HepG2 (cell line): ENCODE data around the gene TACC3. TPM values are rescaled to one million over a fixed set of nuclear protein-coding genes. Genes with fewer than 3 reads are reported as not detected.

Experiments used
- FOXK1 ChIP-seq: sonication (generic); formaldehyde crosslinking; IDR thresholded peaks from 2 replicates; pipeline ENCODE4 v1.4.0; 2020; ENCODE audit warnings: low read depth, missing genetic modification reagents, borderline replicate concordance
- GTF3A ChIP-seq: sonication (generic); formaldehyde crosslinking; conservative IDR thresholded peaks from 2 replicates; pipeline ENCODE4 v1.4.0; 2020; ENCODE audit warnings: mild to moderate bottlenecking, missing genetic modification reagents
- HNRNPH1 ChIP-seq: fragments of 200-400 bp; formaldehyde crosslinking; optimal IDR thresholded peaks from 2 replicates; pipeline ENCODE3; 2017; ENCODE audit warnings: mild to moderate bottlenecking, low read depth, low read length
- KMT2A ChIP-seq: sonication (generic); formaldehyde crosslinking; IDR thresholded peaks from 2 replicates; pipeline ENCODE4 v1.4.0; 2020; ENCODE audit warnings: missing genetic modification reagents
- NFE2 ChIP-seq: sonication (generic); formaldehyde crosslinking; IDR thresholded peaks from 2 replicates; pipeline ENCODE4 v1.4.0; 2020; ENCODE audit warnings: missing genetic modification reagents
- RORA ChIP-seq: sonication (generic); formaldehyde crosslinking; IDR thresholded peaks from 2 replicates; pipeline ENCODE4 v1.5.0; 2020; ENCODE audit warnings: mild to moderate bottlenecking, missing genetic modification reagents, moderate library complexity
- XBP1 ChIP-seq: sonication (generic); formaldehyde crosslinking; IDR thresholded peaks from 2 replicates; pipeline ENCODE4 v1.5.0; 2020; ENCODE audit warnings: missing genetic modification reagents
- ZIK1 ChIP-seq: sonication (generic); formaldehyde crosslinking; IDR thresholded peaks from 2 replicates; pipeline ENCODE4 v1.5.0; 2020; ENCODE audit warnings: mild to moderate bottlenecking, low read depth, missing genetic modification reagents, borderline replicate concordance
- ZMYM4 ChIP-seq: sonication (generic); formaldehyde crosslinking; IDR thresholded peaks from 2 replicates; pipeline ENCODE4 v1.8.1; 2023; ENCODE audit warnings: mild to moderate bottlenecking, missing genetic modification reagents
- ZNF326 ChIP-seq: sonication (generic); formaldehyde crosslinking; IDR thresholded peaks from 2 replicates; pipeline ENCODE4 v1.4.0; 2020; ENCODE audit warnings: missing genetic modification reagents, borderline replicate concordance
- ZNF446 ChIP-seq: sonication (generic); formaldehyde crosslinking; IDR thresholded peaks from 2 replicates; pipeline ENCODE4 v1.5.0; 2020; ENCODE audit warnings: mild to moderate bottlenecking, missing genetic modification reagents
- ZNF672 ChIP-seq: sonication (generic); formaldehyde crosslinking; IDR thresholded peaks from 2 replicates; pipeline ENCODE4 v1.8.1; 2022; ENCODE audit warnings: missing genetic modification reagents
- ZNF746 ChIP-seq: sonication (generic); formaldehyde crosslinking; IDR thresholded peaks from 2 replicates; pipeline ENCODE4 v1.8.0; 2022; ENCODE audit warnings: mild to moderate bottlenecking, missing genetic modification reagents
- ZNF781 ChIP-seq: sonication (generic); formaldehyde crosslinking; IDR thresholded peaks from 2 replicates; pipeline ENCODE4 v1.5.1; 2020; ENCODE audit warnings: borderline replicate concordance, mild to moderate bottlenecking, missing genetic modification reagents; ENCODE audit errors: not compliant biosample characterization
- ZNF800 ChIP-seq: sonication (generic); formaldehyde crosslinking; IDR thresholded peaks from 2 replicates; pipeline ENCODE4 v1.4.0; 2020; ENCODE audit warnings: missing genetic modification reagents
- ZNF878 ChIP-seq: sonication (generic); formaldehyde crosslinking; IDR thresholded peaks from 2 replicates; pipeline ENCODE4 v1.8.1; 2023; ENCODE audit warnings: mild to moderate bottlenecking, missing genetic modification reagents, moderate library complexity
- ZNF883 ChIP-seq: sonication (generic); formaldehyde crosslinking; IDR thresholded peaks from 2 replicates; pipeline ENCODE4 v1.5.1; 2020; ENCODE audit warnings: mild to moderate bottlenecking, missing genetic modification reagents; ENCODE audit errors: not compliant biosample characterization
- polyA plus RNA-seq, 8 experiments: library from polyadenylated mRNA; depleted of rRNA in 3 of 8; stranded (reverse) in 7 of 8; unstranded in 1 of 8; fragments of >200 nt; fragmentation: Illumina TruSeq in 4 of 8; extraction: Trizol in 4 of 8; gene quantifications; 2 replicates each; pipeline versions ENCODE4 v1.2.1 to v1.2.3, GENCODE V29; 2011 to 2016; ENCODE audit warnings: low read depth in 4 of 8, missing spikeins in 1 of 8, mixed read lengths in 1 of 8; ENCODE audit not compliant: insufficient read depth in 1 of 8
- total RNA-seq, 5 experiments: library from RNA; depleted of rRNA; stranded (reverse); fragments of >200 nt; fragmentation: Illumina TruSeq; extraction: Trizol; gene quantifications; 2 replicates each; pipeline ENCODE4 v1.2.3, GENCODE V29; 2016; ENCODE audit warnings: low read depth in 1 of 5
- TF ChIP-seq, protein P1 (sequence below): sonication (generic); formaldehyde crosslinking; IDR thresholded peaks from 2 replicates; pipeline ENCODE4 v1.9.0; 2021; ENCODE audit warnings: missing genetic modification reagents, mild to moderate bottlenecking, borderline replicate concordance
- TF ChIP-seq, protein P2 (sequence below): sonication (generic); formaldehyde crosslinking; IDR thresholded peaks from 2 replicates; pipeline ENCODE4 v1.4.0; 2020; ENCODE audit warnings: missing genetic modification reagents, borderline replicate concordance
- TF ChIP-seq, protein P3 (sequence below): IDR thresholded peaks from 2 replicates; pipeline ENCODE4 v1.6.1; 2016; ENCODE audit warnings: low read depth

The TACC3 gene
- total and polyA plus RNA-seq, 2 of the 13 experiments (the other 11 are each of a cell fraction or from before 2014, with no cell fraction given): 20.3 to 21.2 TPM

GRCh38 chr4:1777822-1778641 is 56.7 kb downstream of the TACC3 start (continued):
- TF ChIP-seq ZNF781 (no peak), FOXK1 (CRISPR knock-in tag) (no peak), ZNF878 (no peak), HNRNPH1 (no peak), XBP1 (CRISPR knock-in tag) (no peak; the same call in 1 of the 2 replicates), KMT2A (CRISPR knock-in tag) (no peak), ZNF883 (CRISPR knock-in tag) (no peak), ZNF800 (no peak), ZIK1 (CRISPR knock-in tag) (no peak), GTF3A (CRISPR knock-in tag) (no peak), ZNF672 (CRISPR knock-in tag) (no peak), RORA (CRISPR knock-in tag) (no peak), ZNF326 (CRISPR knock-in tag) (no peak), ZNF746 (CRISPR knock-in tag) (no peak), ZNF446 (no peak), ZMYM4 (CRISPR knock-in tag) (0 out of 2 replicates have a peak, but pooled peaks have one; percentile 29), NFE2 (CRISPR knock-in tag) (no peak)
- TF ChIP-seq, protein P1, sequence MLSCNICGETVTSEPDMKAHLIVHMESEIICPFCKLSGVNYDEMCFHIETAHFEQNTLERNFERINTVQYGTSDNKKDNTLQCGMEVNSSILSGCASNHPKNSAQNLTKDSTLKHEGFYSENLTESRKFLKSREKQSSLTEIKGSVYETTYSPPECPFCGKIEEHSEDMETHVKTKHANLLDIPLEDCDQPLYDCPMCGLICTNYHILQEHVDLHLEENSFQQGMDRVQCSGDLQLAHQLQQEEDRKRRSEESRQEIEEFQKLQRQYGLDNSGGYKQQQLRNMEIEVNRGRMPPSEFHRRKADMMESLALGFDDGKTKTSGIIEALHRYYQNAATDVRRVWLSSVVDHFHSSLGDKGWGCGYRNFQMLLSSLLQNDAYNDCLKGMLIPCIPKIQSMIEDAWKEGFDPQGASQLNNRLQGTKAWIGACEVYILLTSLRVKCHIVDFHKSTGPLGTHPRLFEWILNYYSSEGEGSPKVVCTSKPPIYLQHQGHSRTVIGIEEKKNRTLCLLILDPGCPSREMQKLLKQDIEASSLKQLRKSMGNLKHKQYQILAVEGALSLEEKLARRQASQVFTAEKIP (CRISPR knock-in tag): no peak
- TF ChIP-seq, protein P2, sequence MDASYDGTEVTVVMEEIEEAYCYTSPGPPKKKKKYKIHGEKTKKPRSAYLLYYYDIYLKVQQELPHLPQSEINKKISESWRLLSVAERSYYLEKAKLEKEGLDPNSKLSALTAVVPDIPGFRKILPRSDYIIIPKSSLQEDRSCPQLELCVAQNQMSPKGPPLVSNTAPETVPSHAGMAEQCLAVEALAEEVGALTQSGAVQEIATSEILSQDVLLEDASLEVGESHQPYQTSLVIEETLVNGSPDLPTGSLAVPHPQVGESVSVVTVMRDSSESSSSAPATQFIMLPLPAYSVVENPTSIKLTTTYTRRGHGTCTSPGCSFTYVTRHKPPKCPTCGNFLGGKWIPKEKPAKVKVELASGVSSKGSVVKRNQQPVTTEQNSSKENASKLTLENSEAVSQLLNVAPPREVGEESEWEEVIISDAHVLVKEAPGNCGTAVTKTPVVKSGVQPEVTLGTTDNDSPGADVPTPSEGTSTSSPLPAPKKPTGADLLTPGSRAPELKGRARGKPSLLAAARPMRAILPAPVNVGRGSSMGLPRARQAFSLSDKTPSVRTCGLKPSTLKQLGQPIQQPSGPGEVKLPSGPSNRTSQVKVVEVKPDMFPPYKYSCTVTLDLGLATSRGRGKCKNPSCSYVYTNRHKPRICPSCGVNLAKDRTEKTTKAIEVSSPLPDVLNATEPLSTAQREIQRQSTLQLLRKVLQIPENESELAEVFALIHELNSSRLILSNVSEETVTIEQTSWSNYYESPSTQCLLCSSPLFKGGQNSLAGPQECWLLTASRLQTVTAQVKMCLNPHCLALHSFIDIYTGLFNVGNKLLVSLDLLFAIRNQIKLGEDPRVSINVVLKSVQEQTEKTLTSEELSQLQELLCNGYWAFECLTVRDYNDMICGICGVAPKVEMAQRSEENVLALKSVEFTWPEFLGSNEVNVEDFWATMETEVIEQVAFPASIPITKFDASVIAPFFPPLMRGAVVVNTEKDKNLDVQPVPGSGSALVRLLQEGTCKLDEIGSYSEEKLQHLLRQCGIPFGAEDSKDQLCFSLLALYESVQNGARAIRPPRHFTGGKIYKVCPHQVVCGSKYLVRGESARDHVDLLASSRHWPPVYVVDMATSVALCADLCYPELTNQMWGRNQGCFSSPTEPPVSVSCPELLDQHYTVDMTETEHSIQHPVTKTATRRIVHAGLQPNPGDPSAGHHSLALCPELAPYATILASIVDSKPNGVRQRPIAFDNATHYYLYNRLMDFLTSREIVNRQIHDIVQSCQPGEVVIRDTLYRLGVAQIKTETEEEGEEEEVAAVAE: no peak
- TF ChIP-seq, protein P3, sequence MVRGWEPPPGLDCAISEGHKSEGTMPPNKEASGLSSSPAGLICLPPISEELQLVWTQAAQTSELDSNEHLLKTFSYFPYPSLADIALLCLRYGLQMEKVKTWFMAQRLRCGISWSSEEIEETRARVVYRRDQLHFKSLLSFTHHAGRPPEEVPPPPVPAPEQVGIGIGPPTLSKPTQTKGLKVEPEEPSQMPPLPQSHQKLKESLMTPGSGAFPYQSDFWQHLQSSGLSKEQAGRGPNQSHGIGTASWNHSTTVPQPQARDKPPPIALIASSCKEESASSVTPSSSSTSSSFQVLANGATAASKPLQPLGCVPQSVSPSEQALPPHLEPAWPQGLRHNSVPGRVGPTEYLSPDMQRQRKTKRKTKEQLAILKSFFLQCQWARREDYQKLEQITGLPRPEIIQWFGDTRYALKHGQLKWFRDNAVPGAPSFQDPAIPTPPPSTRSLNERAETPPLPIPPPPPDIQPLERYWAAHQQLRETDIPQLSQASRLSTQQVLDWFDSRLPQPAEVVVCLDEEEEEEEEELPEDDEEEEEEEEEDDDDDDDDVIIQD (CRISPR knock-in tag): no peak
